NB4 (cell line): Measurements from ENCODE around the gene LYPD4.

Experiments used
- DNase-seq: peaks from one replicate; pipeline ENCODE4 v3.0.0; 2010; ENCODE audit warnings: low read depth
- H3K4me3 ChIP-seq: one replicate; pipeline ENCODE4 v1.5.1; 2011; ENCODE audit warnings: mild to moderate bottlenecking, low read depth, low read length, moderate library complexity
- MAX ChIP-seq: IDR thresholded peaks from 2 replicates; pipeline ENCODE4 v1.6.1; 2011; ENCODE audit warnings: low read depth, low read length
- MYC ChIP-seq: IDR thresholded peaks from 2 replicates; pipeline ENCODE4 v1.6.1; 2011; ENCODE audit warnings: low read depth, low read length
- POLR2A ChIP-seq: IDR thresholded peaks from 2 replicates; pipeline ENCODE4 v1.6.1; 2011; ENCODE audit warnings: mild to moderate bottlenecking; ENCODE audit not compliant: insufficient read length; ENCODE audit errors: extremely low read depth
- TF ChIP-seq, protein P1 (sequence below): IDR thresholded peaks from one replicate; pipeline ENCODE4 v1.5.1; 2012; ENCODE audit warnings: low read depth, low read length

LYPD4 gene

DNA sequence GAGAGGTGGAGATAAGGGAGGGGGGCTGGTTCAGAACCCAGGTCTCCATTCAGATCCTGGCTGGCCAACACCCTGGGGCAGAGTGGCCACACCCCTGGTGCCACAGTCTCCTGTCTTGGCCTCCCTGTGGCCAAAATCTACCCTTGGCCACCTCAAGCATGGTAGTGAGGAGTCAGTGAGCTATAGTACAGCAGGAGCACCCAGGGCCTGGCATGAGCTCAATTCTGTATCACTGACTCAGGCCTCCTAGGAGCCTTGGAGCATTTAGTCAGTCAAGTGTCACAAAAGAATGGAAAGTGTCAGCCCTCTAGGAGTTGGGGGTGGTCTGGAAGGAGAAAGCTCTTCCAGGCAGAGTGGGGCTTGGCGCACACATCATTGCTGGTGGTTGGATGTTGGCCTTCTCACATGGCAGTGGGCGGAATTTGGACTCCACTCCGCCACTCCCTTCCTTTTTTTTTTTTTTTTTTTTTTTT is 26.0 kb upstream of the LYPD4 start:
- H3K4me3 ChIP-seq = no peak overlapping the region
- TF ChIP-seq POLR2A = no peak
- TF ChIP-seq MAX = no peak
- TF ChIP-seq, protein P1, sequence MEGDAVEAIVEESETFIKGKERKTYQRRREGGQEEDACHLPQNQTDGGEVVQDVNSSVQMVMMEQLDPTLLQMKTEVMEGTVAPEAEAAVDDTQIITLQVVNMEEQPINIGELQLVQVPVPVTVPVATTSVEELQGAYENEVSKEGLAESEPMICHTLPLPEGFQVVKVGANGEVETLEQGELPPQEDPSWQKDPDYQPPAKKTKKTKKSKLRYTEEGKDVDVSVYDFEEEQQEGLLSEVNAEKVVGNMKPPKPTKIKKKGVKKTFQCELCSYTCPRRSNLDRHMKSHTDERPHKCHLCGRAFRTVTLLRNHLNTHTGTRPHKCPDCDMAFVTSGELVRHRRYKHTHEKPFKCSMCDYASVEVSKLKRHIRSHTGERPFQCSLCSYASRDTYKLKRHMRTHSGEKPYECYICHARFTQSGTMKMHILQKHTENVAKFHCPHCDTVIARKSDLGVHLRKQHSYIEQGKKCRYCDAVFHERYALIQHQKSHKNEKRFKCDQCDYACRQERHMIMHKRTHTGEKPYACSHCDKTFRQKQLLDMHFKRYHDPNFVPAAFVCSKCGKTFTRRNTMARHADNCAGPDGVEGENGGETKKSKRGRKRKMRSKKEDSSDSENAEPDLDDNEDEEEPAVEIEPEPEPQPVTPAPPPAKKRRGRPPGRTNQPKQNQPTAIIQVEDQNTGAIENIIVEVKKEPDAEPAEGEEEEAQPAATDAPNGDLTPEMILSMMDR = no peak
- no peak for TF ChIP-seq MYC
- DNase-seq = no peak

DNA sequence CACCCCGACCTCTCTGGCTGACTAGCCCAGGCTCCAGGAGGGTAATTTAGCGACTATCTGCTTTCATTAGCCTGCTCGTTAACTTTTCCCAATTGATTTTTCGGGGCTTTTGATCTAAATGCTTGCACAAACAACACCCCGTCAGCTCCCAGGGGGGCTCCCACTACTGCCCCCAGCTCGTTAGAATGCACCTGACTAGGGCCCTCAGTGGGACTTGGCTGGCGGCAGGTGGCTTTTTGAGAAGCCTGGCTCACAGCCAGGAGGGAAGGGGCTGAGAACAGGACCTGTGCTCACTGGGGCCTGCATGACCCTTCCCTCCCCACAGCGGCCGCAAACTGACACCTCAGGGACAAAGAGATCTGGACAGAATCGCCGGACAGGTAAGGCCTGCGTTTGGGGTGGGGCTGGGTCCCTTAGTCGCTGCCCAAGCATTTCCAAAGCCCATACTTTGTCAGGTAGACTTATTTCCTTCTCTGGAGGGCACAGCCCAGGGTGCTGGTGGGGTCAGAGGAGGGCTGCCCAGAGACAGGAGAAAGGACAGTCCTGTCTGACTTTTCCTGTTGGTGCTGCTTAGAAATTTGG is 25.0 kb upstream of the LYPD4 start:
- TF ChIP-seq MAX (no peak), MYC (no peak), POLR2A (no peak)
- TF ChIP-seq, protein P1 = no peak
- no peak for DNase-seq
- no peak overlapping the region for H3K4me3 ChIP-seq

DNA sequence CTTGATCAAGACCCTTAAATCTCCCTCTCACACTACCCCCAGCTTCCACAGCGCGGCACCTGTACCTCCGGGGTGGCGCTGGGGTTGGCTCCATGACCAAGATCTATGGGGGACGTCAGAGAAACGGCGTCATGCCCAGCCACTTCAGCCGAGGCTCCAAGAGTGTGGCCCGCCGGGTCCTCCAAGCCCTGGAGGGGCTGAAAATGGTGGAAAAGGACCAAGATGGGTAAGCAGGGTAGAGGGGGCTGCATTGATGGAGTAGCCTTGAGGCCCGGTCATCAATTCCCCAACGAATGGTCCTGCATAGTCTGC is 24.5 kb upstream of the LYPD4 start:
- TF ChIP-seq, protein P1 = no peak
- TF ChIP-seq MYC = no peak
- TF ChIP-seq MAX = no peak
- TF ChIP-seq POLR2A = no peak
- no peak overlapping the region for H3K4me3 ChIP-seq
- DNase-seq = no peak

DNA sequence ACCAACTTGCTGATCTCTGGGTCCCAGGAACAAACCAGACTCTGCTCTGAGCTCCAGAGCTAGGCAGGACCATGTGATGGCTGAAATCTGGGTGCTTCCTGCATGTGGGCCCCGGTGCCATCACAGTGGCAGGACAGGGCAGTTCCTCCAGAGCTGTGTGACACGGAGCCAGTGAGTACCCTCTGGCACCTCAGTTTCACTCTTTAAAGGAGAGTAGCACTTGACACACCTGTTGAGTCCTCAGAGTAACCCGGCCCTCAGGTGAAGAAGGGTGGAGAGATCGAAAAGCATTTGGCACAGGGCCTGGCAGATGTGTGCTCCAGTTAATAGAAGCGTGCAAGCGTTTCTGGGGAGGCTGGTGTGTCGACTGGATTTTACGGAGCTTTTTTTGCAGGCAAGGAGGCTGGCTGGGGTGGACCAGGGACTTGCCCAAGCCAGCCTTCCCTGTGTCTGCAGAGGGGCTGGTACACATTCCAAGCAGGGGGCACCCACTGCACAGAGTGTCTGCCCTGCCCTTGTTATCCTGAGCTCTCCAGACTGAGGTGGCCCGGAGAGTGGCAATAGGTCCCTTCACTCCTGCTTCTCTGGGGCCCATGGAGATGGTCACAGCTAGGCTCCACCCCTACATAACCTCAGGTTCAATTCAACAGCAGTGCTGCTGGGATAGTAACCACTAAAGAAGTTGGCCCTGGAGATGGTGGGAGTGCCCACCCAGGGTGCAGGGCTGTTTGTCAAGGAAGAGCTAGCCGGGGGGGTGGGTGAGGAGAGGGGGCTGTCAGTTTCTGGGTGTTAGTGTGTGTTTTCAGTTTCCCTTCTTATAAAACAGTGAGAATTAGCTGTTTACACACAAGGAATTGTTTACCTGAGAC is 23.9 kb upstream of the LYPD4 start:
- DNase-seq = no peak

GRCh38 chr19:41866284-41866683 is 21.8 kb upstream of the LYPD4 start:
- no peak overlapping the region for H3K4me3 ChIP-seq
- no peak for DNase-seq
- TF ChIP-seq MAX = no peak
- TF ChIP-seq, protein P1 = no peak
- no peak for TF ChIP-seq MYC
- no peak for TF ChIP-seq POLR2A

More for the DNA sequence above, 23.9 kb upstream of the LYPD4 start:
- TF ChIP-seq MYC (no peak), MAX (no peak), POLR2A (no peak)
- TF ChIP-seq, protein P1 = no peak
- no peak overlapping the region for H3K4me3 ChIP-seq
